AG10803 (cell line): ENCODE data around the gene FBLN5.

Experiments
- DNase-seq: peaks from one replicate; pipeline ENCODE4 v3.0.0; 2010; ENCODE audit warnings: low read depth
- H3K4me3 ChIP-seq: 2 replicates; pipeline ENCODE4 v1.5.1; 2011; ENCODE audit warnings: mild to moderate bottlenecking, low read length, control low read depth
- TF ChIP-seq, protein P1 (sequence below): conservative IDR thresholded peaks from 2 replicates; pipeline ENCODE4 v1.5.1; 2011; ENCODE audit warnings: mild to moderate bottlenecking, low read length, control low read depth, inconsistent platforms

Gene FBLN5

DNA sequence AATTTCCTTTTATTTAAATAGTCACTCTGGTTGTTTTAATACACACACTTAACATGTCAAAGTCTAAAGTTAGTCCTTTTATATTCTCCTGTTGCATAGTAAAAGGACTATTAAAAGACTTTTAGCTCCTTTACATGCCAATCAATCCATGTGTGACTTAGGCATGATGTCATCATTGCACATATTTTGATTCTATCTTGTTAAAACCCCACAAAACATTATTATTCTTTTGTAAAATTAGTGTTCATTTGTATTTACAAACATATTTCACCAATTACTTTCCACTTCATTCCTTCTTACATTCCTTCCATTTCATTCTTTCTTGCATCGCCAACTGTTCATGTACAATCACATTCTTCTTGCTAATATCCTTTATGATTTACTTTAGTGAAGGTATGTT lies 119.7 kb downstream of the FBLN5 start:
- TF ChIP-seq, protein P1, sequence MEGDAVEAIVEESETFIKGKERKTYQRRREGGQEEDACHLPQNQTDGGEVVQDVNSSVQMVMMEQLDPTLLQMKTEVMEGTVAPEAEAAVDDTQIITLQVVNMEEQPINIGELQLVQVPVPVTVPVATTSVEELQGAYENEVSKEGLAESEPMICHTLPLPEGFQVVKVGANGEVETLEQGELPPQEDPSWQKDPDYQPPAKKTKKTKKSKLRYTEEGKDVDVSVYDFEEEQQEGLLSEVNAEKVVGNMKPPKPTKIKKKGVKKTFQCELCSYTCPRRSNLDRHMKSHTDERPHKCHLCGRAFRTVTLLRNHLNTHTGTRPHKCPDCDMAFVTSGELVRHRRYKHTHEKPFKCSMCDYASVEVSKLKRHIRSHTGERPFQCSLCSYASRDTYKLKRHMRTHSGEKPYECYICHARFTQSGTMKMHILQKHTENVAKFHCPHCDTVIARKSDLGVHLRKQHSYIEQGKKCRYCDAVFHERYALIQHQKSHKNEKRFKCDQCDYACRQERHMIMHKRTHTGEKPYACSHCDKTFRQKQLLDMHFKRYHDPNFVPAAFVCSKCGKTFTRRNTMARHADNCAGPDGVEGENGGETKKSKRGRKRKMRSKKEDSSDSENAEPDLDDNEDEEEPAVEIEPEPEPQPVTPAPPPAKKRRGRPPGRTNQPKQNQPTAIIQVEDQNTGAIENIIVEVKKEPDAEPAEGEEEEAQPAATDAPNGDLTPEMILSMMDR: no peak
- DNase-seq: no peak
- H3K4me3 ChIP-seq: no peak overlapping the region
